Keratinocyte (primary cell): ENCODE measurements around the gene PSRC1. TPM values are rescaled to one million over a fixed set of nuclear protein-coding genes. Genes with fewer than 3 reads are reported as not detected.

Experiments used
- DNase-seq: peaks from one replicate; pipeline ENCODE4 v3.0.0-alpha.2; 2011; ENCODE audit warnings: low read depth, missing footprints, low spot score
- FAIRE-seq: peaks from 2 replicates; lab custom pipeline; 2011; peaks lifted over from hg19 to GRCh38; lab: Jason Lieb, UNC
- H2AFZ ChIP-seq: 2 replicates; pipeline ENCODE4 v1.6.0; 2012; ENCODE audit warnings: low read length, control low read depth, inconsistent platforms; ENCODE audit not compliant: control insufficient read depth
- H3K27ac ChIP-seq: 2 replicates; pipeline ENCODE4 v1.5.1; 2011; ENCODE audit warnings: low read length; ENCODE audit not compliant: control insufficient read depth, insufficient read depth
- H3K27me3 ChIP-seq: 3 replicates; pipeline ENCODE4 v1.6.0; 2011; ENCODE audit warnings: low read length; ENCODE audit not compliant: control insufficient read depth, insufficient read depth; ENCODE audit errors: extremely low read depth
- H3K36me3 ChIP-seq, 2 experiments: 2 replicates in 1 of 2; 3 replicates in 1 of 2; pipeline ENCODE4 v1.5.1; 2011; ENCODE audit warnings: low read length in 2 of 2, mild to moderate bottlenecking in 1 of 2; ENCODE audit not compliant: control insufficient read depth in 2 of 2, insufficient read depth in 2 of 2; ENCODE audit errors: extremely low read depth in 1 of 2
- H3K4me1 ChIP-seq: 3 replicates; pipeline ENCODE4 v1.5.1; 2011; ENCODE audit warnings: low read length; ENCODE audit not compliant: control insufficient read depth, insufficient read depth; ENCODE audit errors: extremely low read depth
- H3K4me2 ChIP-seq: 3 replicates; pipeline ENCODE4 v1.6.0; 2011; ENCODE audit warnings: low read depth, low read length; ENCODE audit not compliant: control insufficient read depth, insufficient read depth; ENCODE audit errors: extremely low read depth
- H3K4me3 ChIP-seq, 3 experiments: fragments of 200-600 bp in 1 of 3; sonication (generic) in 1 of 3; 2 replicates in 2 of 3; 3 replicates in 1 of 3; pipeline ENCODE4 v1.5.1; 2011 to 2016; ENCODE audit warnings: low read length in 3 of 3, mild to moderate bottlenecking in 3 of 3, control low read depth in 2 of 3, inconsistent platforms in 1 of 3, low read depth in 1 of 3, mixed read lengths in 1 of 3, mixed run types in 1 of 3, moderate library complexity in 1 of 3; ENCODE audit not compliant: control insufficient read depth in 2 of 3, insufficient read depth in 2 of 3; ENCODE audit errors: extremely low read depth in 1 of 3
- H3K79me2 ChIP-seq: 2 replicates; pipeline ENCODE4 v1.6.0; 2012; ENCODE audit warnings: low read length; ENCODE audit not compliant: control insufficient read depth, insufficient read depth
- H3K9ac ChIP-seq: 3 replicates; pipeline ENCODE4 v1.6.0; 2011; ENCODE audit warnings: low read length; ENCODE audit not compliant: control insufficient read depth, insufficient read depth; ENCODE audit errors: extremely low read depth
- H3K9me1 ChIP-seq: 3 replicates; pipeline ENCODE4 v1.6.0; 2011; ENCODE audit warnings: low read length; ENCODE audit not compliant: control insufficient read depth, insufficient read depth; ENCODE audit errors: extremely low read depth
- H3K9me3 ChIP-seq: 2 replicates; pipeline ENCODE4 v1.5.1; 2012; ENCODE audit warnings: low read depth, low read length; ENCODE audit not compliant: control insufficient read depth
- H4K20me1 ChIP-seq: 3 replicates; pipeline ENCODE4 v1.6.0; 2011; ENCODE audit warnings: low read length; ENCODE audit not compliant: control insufficient read depth, insufficient read depth; ENCODE audit errors: extremely low read depth
- EZH2 ChIP-seq: IDR thresholded peaks from one replicate; pipeline ENCODE4 v1.6.1; 2012; ENCODE audit warnings: inconsistent platforms, mild to moderate bottlenecking, low read length, moderate library complexity
- dilution Hi-C: fragments of 300-500 bp; cut with MboI; formaldehyde crosslinking; loops from one replicate; pipeline ENCODE4 v1.7.0; 2020; ENCODE audit warnings: low sequenced_read_pairs; ENCODE audit not compliant: extremely low pct_ligation_motif_present
- polyA plus RNA-seq, 5 experiments: library from polyadenylated mRNA; depleted of rRNA in 3 of 5; stranded (reverse) in 3 of 5; stranded (forward) in 1 of 5; unstranded in 1 of 5; fragments of >200 nt; gene quantifications; 1 replicate in 1 of 5; 2 replicates in 3 of 5; 3 replicates in 1 of 5; pipeline versions ENCODE4 v1.2.1 to v1.2.3, GENCODE V29; 2011 to 2012; ENCODE audit warnings: missing spikeins in 2 of 5, low read depth in 1 of 5, low replicate concordance in 1 of 5
- TF ChIP-seq, protein P1 (sequence below), 3 experiments: IDR thresholded peaks in 1 of 3; conservative IDR thresholded peaks in 1 of 3; optimal IDR thresholded peaks in 1 of 3; 2 replicates in 2 of 3; 3 replicates in 1 of 3; pipeline versions ENCODE3 to v1.5.1; 2011; ENCODE audit warnings: low read length in 3 of 3, mild to moderate bottlenecking in 3 of 3, moderate library complexity in 2 of 3, control low read depth in 1 of 3, inconsistent platforms in 1 of 3; ENCODE audit not compliant: insufficient read depth in 2 of 3; ENCODE audit errors: extremely low read depth in 1 of 3

PSRC1 gene
- polyA plus RNA-seq, 1 donor (not counting 4 experiments of a cell fraction or from before 2014, with no cell fraction given) = 10.2 TPM

- H3K4me3 ChIP-seq = no peak overlapping the region
- H3K36me3 ChIP-seq = no peaks in the 10 kb centered on the region
- no peak overlapping the region for H3K9ac ChIP-seq
- dilution Hi-C loops = no loop called here
- no peak for TF ChIP-seq EZH2
- TF ChIP-seq, protein P1, sequence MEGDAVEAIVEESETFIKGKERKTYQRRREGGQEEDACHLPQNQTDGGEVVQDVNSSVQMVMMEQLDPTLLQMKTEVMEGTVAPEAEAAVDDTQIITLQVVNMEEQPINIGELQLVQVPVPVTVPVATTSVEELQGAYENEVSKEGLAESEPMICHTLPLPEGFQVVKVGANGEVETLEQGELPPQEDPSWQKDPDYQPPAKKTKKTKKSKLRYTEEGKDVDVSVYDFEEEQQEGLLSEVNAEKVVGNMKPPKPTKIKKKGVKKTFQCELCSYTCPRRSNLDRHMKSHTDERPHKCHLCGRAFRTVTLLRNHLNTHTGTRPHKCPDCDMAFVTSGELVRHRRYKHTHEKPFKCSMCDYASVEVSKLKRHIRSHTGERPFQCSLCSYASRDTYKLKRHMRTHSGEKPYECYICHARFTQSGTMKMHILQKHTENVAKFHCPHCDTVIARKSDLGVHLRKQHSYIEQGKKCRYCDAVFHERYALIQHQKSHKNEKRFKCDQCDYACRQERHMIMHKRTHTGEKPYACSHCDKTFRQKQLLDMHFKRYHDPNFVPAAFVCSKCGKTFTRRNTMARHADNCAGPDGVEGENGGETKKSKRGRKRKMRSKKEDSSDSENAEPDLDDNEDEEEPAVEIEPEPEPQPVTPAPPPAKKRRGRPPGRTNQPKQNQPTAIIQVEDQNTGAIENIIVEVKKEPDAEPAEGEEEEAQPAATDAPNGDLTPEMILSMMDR (optimal IDR thresholded peaks at IDR 0.05 in 1 of 3, IDR thresholded peaks at IDR 0.05 in 1 of 3, conservative IDR thresholded peaks at IDR 0.05 in 1 of 3; ENCODE audit: extremely low read depth in 1 of 3, insufficient read depth in 2 of 3, low read length in 3 of 3) = no peak
- no peak for DNase-seq
- no peak overlapping the region for H2AFZ ChIP-seq
- no peaks in the 10 kb centered on the region for H4K20me1 ChIP-seq
- no peak overlapping the region for H3K27ac ChIP-seq
- no peaks in the 10 kb centered on the region for H3K9me3 ChIP-seq
- no peaks in the 10 kb centered on the region for H3K79me2 ChIP-seq
- H3K4me1 ChIP-seq = no peaks in the 10 kb centered on the region
- H3K27me3 ChIP-seq = no peaks in the 10 kb centered on the region
- no peak overlapping the region for H3K4me2 ChIP-seq
- H3K9me1 ChIP-seq = no peaks in the 10 kb centered on the region
- FAIRE-seq = no peak
These were observed 32.3 kb upstream of the PSRC1 start for GRCh38 chr1:109315288-109315687.

- no peak for FAIRE-seq
- DNase-seq = no peak
- H3K4me1 ChIP-seq = no peaks in the 10 kb centered on the region
- no peaks in the 10 kb centered on the region for H3K9me3 ChIP-seq
- no peak overlapping the region for H3K9ac ChIP-seq
- TF ChIP-seq EZH2 = no peak
- TF ChIP-seq, protein P1 (optimal IDR thresholded peaks at IDR 0.05 in 1 of 3, IDR thresholded peaks at IDR 0.05 in 1 of 3, conservative IDR thresholded peaks at IDR 0.05 in 1 of 3; ENCODE audit: extremely low read depth in 1 of 3, insufficient read depth in 2 of 3, low read length in 3 of 3) = no peak
- H3K36me3 ChIP-seq = no peaks in the 10 kb centered on the region
- H4K20me1 ChIP-seq = no peaks in the 10 kb centered on the region
- peaks cover 2% of the 10 kb centered on the region for H3K27me3 ChIP-seq
- dilution Hi-C loops = no loop called here
- no peak overlapping the region for H3K4me3 ChIP-seq
- H3K4me2 ChIP-seq = no peak overlapping the region
- H3K79me2 ChIP-seq = no peaks in the 10 kb centered on the region
- H2AFZ ChIP-seq = no peak overlapping the region
- H3K9me1 ChIP-seq = no peaks in the 10 kb centered on the region
- H3K27ac ChIP-seq = no peak overlapping the region
These were observed 31.9 kb upstream of the PSRC1 start for GRCh38 chr1:109314795-109315194.
